Smooth muscle cell of bladder (primary cell): ENCODE measurements around the gene OIT3. TPM values are rescaled to one million over a fixed set of nuclear protein-coding genes. Genes with fewer than 3 reads are reported as not detected.

ENCODE experiments used
- total RNA-seq: library from RNA; depleted of rRNA; stranded (reverse); fragments of >200 nt; gene quantifications from 2 replicates; pipeline ENCODE4 v1.2.3, GENCODE V29; 2014

The OIT3 gene
- under 0.01 and 0.18 TPM in 2 replicates for total RNA-seq

GRCh38 chr10:72893136-72893798, at the start of gene OIT3:
Gene OIT3 (plus strand): TSS chr10:72893739. CDS start chr10:72893799, 60 bp downstream.

GRCh38 chr10:72954596-72955554, 61.3 kb downstream of the OIT3 start, which contains the start of gene PLA2G12B:
Gene PLA2G12B (minus strand): TSS chr10:72954806. CDS start chr10:72954685, 121 bp downstream.

Other genes starting within 250 kb of the OIT3 start
- gene MCU, start 201.6 kb upstream of the OIT3 start, total RNA-seq, result 36.9 and 43.0 TPM in 2 replicates
- not detected in 2 replicates for gene PLA2G12B, start 61.1 kb downstream of the OIT3 start, total RNA-seq
- 358 and 550 TPM in 2 replicates for gene P4HA1, start 203.1 kb downstream of the OIT3 start, total RNA-seq
- 0.55 and 1.4 TPM in 2 replicates for gene NUDT13, start 216.7 kb downstream of the OIT3 start, total RNA-seq